NCI-H1092 treated with DMSO at 0.1 percent for 48 hours (cell line): ENCODE data around the gene TRIM59.

Experiments used
- DNase-seq: peaks from one replicate; lab custom pipeline; 2025; lab: John Stamatoyannopoulos, UW

The TRIM59 gene

DNA sequence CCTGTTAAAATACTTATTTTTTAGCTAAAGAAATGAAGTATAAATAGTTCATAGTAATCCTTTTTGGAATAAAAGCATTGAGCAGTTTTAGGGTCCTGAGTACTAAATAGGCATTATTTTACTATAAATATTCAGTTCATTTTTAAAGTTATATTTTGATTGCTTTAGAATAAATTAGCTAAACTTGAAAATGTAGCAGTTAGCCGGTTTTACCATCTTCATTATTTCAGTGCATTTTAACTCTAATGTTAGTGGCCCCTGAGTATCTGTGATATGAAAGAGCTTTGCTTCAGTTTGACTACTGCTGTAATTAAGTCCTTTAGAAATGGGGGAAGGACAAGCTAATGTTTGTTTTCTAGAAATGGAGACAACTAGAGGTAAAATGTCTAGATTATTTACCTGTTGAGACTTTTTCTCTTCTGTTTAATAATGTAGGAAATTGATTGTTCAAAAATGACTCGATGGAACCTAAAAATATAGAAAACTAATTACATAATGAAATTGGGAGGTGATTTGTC is 46.5 kb downstream of the TRIM59 start:
- no peak for DNase-seq

DNA sequence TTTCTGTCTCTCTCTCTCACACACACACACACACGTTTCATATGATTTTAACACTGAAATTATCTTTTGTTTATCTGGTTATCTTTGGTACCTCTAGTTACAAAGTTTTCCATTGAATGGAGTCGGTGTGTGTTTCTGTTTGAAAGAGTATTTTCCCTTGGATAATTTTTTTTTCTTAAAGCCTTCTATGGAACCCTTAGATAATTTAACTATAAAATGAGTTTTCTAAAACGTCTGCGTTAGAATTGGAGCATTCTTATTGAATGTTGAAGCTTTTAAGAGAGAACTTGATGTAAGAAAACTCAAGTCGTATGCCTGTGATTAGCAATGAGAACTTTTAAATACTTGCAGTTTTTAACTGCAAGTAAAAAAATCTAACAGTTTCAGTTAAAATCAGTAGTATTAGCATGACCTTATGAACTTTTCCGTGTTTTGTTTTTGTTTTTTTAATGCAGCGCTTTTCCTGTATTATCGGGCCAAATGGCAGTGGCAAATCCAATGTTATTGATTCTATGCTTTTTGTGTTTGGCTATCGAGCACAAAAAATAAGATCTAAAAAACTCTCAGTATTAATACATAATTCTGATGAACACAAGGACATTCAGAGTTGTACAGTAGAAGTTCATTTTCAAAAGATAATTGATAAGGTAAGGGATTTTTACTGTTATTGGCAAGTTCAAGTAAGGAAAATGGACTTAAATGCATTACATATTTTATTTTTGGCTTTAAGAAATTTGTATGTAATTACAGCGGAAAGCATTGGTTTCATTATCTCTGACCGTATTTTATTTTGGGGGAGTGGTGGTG is 47.2 kb downstream of the TRIM59 start:
- peak; percentile 40 for DNase-seq

DNA sequence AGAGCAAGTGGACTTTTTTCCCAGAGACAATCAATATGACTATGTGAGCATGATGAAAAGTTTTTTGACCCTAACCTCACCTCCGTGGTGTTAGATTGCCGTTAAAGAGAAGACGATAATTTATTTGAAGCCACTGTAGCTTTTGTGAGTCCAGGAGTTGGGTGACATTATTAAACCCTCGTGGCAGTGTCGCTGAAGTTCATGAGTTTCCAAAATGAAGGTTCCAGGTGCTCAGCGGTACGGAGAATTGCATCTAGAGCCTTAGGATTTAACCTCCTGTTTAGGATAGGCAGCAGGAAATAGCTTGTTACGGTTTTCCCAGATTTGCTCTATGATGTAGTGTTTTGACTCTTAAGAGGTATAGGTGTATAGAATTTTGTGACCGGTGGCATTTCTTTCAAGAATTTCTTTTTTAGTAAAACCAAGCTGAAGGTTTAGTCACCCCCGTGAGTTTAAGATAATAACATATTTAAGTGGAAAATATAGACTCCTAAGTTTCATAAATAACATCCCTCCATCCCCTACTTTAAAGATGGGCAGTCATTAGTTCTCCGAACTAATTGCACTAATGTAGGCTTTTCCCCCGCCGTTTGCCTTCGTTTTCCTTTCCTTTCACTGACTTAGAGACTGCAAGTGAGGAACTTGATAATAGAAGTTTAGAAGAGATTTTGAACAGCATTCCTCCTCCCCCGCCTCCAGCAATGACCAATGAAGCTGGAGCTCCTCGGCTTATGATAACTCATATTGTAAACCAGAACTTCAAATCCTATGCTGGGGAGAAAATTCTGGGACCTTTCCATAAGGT is 48.1 kb downstream of the TRIM59 start:
- peak; percentile 65 for DNase-seq

DNA sequence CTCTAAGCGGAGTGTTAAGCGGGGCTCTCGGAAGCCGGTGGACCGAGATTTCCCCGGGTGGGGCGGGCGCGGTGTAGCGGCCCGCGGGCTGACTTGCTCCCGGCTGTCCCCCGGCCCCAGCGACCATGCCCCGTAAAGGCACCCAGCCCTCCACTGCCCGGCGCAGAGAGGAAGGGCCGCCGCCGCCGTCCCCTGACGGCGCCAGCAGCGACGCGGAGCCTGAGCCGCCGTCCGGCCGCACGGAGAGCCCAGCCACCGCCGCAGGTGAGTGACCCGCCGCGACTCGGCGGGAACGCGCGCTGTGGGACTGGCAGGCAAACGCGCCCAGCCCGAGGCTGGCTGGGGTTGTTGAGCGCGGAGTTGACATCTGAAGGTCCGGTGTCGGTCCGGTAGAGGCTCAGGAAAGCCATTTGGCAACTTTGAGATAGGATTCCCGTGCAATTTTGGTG is 48.9 kb downstream of the TRIM59 start:
- peak; percentile 50 for DNase-seq

DNA sequence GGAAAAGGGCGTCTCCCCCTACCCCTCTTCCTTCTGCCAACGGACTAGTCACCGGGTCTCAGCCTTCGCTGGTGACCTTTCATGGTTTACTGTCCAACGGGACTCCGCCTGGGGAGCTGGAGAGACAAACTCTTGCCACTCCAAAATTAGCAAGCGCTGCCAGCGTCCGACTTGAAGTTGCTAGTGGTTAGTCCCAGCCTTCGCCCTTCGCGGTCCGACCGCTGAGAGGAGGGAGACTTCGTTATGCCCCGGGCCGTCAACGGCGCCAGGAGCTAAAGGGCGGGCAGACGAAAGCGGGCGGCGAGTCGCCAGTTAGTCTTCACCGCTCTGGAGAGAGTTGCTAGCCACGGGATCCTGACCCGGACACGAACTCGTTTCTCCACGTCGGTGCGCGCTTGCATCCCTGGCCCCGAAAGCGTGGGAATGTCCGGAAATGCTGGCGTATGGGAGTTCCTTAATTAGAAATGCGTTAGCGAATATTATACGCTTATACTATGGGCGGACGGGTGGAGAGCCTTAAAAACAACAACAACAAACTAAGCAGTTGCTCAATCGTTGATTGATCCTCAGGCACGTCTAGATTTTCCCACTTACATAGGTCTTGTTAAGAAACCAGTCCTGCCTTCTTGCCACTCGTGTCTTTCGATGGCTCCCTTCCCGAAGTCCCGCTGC is 49.4 kb downstream of the TRIM59 start:
- DNase-seq: peak; percentile 37

DNA sequence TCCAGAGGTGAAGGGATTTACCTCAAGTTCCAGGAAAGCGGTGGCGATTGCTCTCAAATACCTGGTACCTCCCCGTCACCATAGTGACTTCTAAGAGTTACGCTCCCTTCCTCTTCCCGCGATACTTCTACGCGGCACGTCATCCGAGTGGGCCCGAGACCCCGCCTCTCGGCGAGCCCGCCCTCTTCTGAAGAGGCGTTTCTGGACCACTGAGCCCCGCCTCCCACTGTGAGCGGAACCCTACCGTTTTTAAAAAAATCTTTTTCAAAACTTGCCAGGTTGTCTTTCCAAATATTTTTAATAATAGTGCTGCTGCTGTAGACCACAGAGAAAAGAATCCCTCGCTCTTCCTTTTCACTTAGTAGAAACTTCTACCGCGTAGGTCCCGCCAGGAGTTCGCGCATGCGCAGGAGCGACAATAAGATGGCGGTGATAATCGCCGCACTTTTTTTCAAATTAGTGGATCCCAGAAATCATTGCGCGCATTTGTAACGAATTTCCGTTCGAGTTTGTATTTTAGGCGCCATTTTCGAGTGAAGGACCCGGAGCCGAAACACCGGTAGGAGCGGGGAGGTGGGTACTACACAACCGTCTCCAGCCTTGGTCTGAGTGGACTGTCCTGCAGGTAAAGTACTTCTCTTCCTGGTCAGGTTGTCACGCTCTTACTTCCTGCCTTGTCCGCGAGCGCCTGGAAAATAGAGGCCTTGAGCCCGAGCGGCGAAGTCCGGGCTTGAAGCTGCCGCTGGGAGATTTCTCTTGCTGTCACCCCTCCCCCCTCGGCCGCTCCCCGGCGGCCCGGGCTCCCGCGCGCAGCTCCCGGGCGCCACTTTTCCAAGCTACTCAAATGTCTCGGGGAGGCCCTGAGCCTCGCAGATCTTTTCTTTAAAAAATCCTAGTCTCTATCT is 50.2 kb downstream of the TRIM59 start, which contains the start of the genes IFT80 and SMC4:
Gene IFT80 (minus strand): TSS at position 101 of the 905 bp plus-strand sequence. CDS start 14,625 bp downstream, outside the sequence.
Gene SMC4 (plus strand): TSS at position 526 of the 905 bp plus-strand sequence. CDS start 1,177 bp downstream, outside the sequence.
- peak; percentile 99 for DNase-seq

DNA sequence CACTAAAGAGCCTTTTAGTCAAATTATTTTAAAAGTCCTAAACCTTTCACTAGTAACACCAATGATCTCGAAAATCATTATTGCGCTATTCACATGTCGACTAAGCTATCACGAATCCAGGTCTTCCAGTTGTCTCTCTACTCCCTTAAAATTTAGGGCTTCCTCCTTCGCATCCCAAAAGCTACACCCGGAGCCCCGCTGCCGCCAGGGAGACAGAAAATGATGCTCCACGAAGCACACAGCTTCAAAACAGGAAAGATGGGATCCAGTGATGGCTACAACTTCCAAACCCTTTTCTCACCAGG is 50.8 kb downstream of the TRIM59 start:
- no peak for DNase-seq

DNA sequence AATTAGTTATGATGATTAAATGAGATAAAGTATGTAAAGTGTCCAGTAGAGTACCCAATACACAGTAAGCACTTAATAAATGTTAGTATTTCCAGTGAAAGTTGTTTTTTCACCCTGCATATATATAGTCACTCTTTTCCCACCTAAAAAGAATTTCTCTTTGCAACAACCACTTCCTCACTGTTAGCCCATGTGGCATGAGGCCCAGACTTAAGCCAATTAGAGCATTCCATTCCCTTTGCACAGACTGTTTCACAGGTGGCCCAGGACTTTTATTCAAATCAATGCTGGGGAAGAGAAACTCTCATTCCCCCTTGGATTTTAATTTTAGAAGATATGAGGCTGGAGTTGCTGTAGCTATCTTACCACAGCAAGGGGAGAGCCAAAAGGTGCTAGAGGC is 54.3 kb downstream of the TRIM59 start:
- no peak for DNase-seq

GRCh38 chr3:160394009-160394392 is 55.6 kb downstream of the TRIM59 start:
- DNase-seq: no peak

DNA sequence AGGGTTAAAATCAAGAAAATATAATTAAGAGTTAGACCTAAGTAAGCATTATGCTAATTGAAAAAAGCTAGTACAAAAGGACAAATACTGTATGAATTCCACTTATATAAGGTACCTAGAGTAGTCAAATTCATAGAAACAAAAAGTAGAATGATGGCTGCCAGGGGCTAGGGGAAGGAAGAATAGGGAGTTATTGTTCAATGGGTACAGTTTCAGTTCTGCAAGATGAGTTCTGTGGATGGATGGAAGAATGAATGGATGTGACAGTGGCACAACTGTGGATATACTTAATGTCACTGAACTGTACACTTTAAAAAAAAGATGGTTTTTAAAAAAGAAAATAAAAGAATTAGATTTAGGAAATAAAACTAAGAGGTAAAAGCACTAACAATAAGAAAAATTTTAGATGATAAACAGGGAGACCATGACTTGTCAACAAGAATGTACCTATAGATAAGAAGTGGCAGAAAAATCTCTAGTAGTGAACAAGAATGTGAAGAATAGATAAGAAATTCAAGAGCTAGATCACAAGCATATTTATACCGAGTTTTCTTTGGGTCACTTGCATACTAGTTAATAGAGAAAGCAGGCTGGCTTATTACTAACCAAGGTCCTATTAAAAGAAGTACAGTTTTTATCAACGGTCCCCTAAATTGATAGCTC is 56.1 kb downstream of the TRIM59 start:
- no peak for DNase-seq

GRCh38 chr3:160392798-160393197 is 56.8 kb downstream of the TRIM59 start:
- DNase-seq: no peak

DNA sequence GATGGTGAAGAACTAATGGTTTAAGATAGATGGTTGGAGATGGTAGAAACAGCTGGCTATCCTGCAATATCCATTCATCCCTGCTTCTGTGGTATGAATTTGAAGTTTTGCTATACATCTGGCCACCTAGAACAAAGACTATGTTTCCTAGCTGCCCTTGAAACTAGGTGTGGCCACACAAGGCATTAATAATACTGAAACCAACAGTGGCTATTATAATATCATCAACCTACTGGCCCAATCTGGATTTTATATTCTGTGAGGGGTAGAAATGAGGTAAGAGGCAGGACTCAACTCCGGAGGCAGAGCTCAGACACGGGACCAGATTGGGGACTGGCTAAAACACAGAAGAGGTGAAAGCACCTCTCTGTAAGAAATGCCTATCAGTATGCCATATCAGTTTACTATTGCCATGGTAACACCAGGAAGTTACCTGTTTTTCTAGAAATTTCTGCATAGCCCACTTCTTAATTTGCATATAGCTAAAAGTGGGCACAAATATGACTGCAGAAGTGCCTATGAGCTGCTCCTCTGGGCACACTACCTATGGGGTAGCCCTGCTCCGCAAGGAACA is 58.9 kb downstream of the TRIM59 start:
- DNase-seq: no peak
